WTC11 (cell line): Measurements from ENCODE around the gene ZNF341.

Experiments
- CBFB ChIP-seq: sonication (generic); formaldehyde crosslinking; IDR thresholded peaks from 2 replicates; pipeline ENCODE4 v1.8.1; 2022; ENCODE audit warnings: mild to moderate bottlenecking, low read depth, missing genetic modification reagents
- ETV6 ChIP-seq: sonication (generic); formaldehyde crosslinking; IDR thresholded peaks from 2 replicates; pipeline ENCODE4 v1.8.1; 2022; ENCODE audit warnings: mild to moderate bottlenecking, missing genetic modification reagents
- FOXK1 ChIP-seq: sonication (generic); formaldehyde crosslinking; IDR thresholded peaks from 2 replicates; pipeline ENCODE4 v1.8.0; 2022; ENCODE audit warnings: mild to moderate bottlenecking, moderate library complexity, missing genetic modification reagents
- IRF2 ChIP-seq: sonication (generic); formaldehyde crosslinking; IDR thresholded peaks from 2 replicates; pipeline ENCODE4 v1.8.0; 2022; ENCODE audit warnings: low read depth, missing genetic modification reagents, borderline replicate concordance
- MYBL2 ChIP-seq: sonication (generic); formaldehyde crosslinking; IDR thresholded peaks from 2 replicates; pipeline ENCODE4 v1.8.1; 2023; ENCODE audit warnings: mild to moderate bottlenecking, moderate library complexity, missing genetic modification reagents
- NFE2L1 ChIP-seq: sonication (generic); formaldehyde crosslinking; IDR thresholded peaks from 2 replicates; pipeline ENCODE4 v1.8.1; 2023; ENCODE audit warnings: missing genetic modification reagents
- TF ChIP-seq, protein P1 (sequence below): fragments of 200-600 bp; IDR thresholded peaks from 2 replicates; pipeline ENCODE4 v1.8.0; 2022; ENCODE audit warnings: antibody characterized with exemption
- TF ChIP-seq, protein P2 (sequence below): sonication (generic); formaldehyde crosslinking; IDR thresholded peaks from 2 replicates; pipeline ENCODE4 v1.8.1; 2023; ENCODE audit warnings: mild to moderate bottlenecking, missing genetic modification reagents, moderate library complexity
- TF ChIP-seq, protein P3 (sequence below): sonication (generic); formaldehyde crosslinking; conservative IDR thresholded peaks from 2 replicates; pipeline ENCODE4 v1.8.1; 2022; ENCODE audit warnings: mild to moderate bottlenecking, missing genetic modification reagents
- TF ChIP-seq, protein P4 (sequence below): sonication (generic); formaldehyde crosslinking; IDR thresholded peaks from 2 replicates; pipeline ENCODE4 v1.8.1; 2022; ENCODE audit warnings: low read depth, missing genetic modification reagents, borderline replicate concordance
- TF ChIP-seq, protein P5 (sequence below): sonication (generic); formaldehyde crosslinking; IDR thresholded peaks from 2 replicates; pipeline ENCODE4 v1.8.1; 2023; ENCODE audit warnings: mild to moderate bottlenecking, missing genetic modification reagents, moderate library complexity
- TF ChIP-seq, protein P6 (sequence below): sonication (generic); formaldehyde crosslinking; IDR thresholded peaks from 2 replicates; pipeline ENCODE4 v1.8.1; 2022; ENCODE audit warnings: low read depth, mild to moderate bottlenecking, moderate library complexity, missing genetic modification reagents, borderline replicate concordance
- TF ChIP-seq, protein P7 (sequence below): sonication (generic); formaldehyde crosslinking; IDR thresholded peaks from 2 replicates; pipeline ENCODE4 v1.8.1; 2022; ENCODE audit warnings: mild to moderate bottlenecking, missing genetic modification reagents, moderate library complexity, borderline replicate concordance
- TF ChIP-seq, protein P8 (sequence below): fragments of 250-450 bp; sonication (Bioruptor Pico); IDR thresholded peaks from 2 replicates; pipeline ENCODE4 v1.9.0; 2021; ENCODE audit warnings: mild to moderate bottlenecking

DNA sequence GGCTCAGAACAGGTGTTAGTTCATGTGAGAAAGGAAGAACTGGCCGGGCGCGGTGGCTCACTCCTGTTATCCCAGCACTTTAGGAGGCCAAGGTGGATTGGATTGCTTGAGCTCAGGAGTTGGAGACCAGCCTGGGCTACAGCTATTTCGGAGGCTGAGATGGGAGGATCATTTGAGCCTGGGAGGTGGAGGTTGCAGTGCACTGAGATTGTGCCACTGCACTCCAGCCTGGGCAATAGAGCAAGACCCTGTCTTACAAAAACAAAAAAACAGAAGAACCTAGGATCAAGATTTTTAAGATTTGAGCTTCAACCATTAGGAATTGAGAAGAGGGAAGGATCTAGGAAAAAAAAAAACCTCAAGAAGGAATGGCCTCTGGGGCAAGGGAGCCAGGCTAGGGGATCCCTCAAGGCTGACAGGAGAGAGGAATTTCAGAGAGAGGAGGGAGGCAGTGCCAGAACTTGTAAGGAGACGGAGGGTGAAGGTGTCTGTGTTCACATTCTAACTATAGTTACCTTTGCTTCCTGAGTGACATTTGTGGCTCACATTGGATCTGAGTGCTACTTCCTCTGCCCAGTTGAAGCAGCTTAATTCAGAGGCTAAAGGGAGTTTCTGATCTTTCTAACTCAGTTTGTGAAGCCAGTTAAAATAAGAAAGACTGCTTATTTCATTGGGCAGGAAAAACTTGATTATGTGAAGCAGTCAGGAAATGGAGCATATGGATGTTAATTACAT lies 105.5 kb downstream of the ZNF341 start:
- TF ChIP-seq, protein P1, sequence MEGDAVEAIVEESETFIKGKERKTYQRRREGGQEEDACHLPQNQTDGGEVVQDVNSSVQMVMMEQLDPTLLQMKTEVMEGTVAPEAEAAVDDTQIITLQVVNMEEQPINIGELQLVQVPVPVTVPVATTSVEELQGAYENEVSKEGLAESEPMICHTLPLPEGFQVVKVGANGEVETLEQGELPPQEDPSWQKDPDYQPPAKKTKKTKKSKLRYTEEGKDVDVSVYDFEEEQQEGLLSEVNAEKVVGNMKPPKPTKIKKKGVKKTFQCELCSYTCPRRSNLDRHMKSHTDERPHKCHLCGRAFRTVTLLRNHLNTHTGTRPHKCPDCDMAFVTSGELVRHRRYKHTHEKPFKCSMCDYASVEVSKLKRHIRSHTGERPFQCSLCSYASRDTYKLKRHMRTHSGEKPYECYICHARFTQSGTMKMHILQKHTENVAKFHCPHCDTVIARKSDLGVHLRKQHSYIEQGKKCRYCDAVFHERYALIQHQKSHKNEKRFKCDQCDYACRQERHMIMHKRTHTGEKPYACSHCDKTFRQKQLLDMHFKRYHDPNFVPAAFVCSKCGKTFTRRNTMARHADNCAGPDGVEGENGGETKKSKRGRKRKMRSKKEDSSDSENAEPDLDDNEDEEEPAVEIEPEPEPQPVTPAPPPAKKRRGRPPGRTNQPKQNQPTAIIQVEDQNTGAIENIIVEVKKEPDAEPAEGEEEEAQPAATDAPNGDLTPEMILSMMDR = no peak
- TF ChIP-seq MYBL2 (CRISPR knock-in tag) (no peak), IRF2 (CRISPR knock-in tag) (no peak), CBFB (CRISPR knock-in tag) (no peak), ETV6 (CRISPR knock-in tag) (no peak), NFE2L1 (no peak), FOXK1 (CRISPR knock-in tag) (no peak)
- TF ChIP-seq, protein P2, sequence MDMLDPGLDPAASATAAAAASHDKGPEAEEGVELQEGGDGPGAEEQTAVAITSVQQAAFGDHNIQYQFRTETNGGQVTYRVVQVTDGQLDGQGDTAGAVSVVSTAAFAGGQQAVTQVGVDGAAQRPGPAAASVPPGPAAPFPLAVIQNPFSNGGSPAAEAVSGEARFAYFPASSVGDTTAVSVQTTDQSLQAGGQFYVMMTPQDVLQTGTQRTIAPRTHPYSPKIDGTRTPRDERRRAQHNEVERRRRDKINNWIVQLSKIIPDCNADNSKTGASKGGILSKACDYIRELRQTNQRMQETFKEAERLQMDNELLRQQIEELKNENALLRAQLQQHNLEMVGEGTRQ (CRISPR knock-in tag) = no peak
- TF ChIP-seq, protein P3, sequence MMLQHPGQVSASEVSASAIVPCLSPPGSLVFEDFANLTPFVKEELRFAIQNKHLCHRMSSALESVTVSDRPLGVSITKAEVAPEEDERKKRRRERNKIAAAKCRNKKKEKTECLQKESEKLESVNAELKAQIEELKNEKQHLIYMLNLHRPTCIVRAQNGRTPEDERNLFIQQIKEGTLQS (CRISPR knock-in tag) = no peak
- TF ChIP-seq, protein P4, sequence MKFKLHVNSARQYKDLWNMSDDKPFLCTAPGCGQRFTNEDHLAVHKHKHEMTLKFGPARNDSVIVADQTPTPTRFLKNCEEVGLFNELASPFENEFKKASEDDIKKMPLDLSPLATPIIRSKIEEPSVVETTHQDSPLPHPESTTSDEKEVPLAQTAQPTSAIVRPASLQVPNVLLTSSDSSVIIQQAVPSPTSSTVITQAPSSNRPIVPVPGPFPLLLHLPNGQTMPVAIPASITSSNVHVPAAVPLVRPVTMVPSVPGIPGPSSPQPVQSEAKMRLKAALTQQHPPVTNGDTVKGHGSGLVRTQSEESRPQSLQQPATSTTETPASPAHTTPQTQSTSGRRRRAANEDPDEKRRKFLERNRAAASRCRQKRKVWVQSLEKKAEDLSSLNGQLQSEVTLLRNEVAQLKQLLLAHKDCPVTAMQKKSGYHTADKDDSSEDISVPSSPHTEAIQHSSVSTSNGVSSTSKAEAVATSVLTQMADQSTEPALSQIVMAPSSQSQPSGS (CRISPR knock-in tag) = no peak
- TF ChIP-seq, protein P5, sequence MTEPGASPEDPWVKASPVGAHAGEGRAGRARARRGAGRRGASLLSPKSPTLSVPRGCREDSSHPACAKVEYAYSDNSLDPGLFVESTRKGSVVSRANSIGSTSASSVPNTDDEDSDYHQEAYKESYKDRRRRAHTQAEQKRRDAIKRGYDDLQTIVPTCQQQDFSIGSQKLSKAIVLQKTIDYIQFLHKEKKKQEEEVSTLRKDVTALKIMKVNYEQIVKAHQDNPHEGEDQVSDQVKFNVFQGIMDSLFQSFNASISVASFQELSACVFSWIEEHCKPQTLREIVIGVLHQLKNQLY (CRISPR knock-in tag) = no peak
- TF ChIP-seq, protein P6, sequence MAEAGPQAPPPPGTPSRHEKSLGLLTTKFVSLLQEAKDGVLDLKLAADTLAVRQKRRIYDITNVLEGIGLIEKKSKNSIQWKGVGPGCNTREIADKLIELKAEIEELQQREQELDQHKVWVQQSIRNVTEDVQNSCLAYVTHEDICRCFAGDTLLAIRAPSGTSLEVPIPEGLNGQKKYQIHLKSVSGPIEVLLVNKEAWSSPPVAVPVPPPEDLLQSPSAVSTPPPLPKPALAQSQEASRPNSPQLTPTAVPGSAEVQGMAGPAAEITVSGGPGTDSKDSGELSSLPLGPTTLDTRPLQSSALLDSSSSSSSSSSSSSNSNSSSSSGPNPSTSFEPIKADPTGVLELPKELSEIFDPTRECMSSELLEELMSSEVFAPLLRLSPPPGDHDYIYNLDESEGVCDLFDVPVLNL (CRISPR knock-in tag) = no peak
- TF ChIP-seq, protein P7, sequence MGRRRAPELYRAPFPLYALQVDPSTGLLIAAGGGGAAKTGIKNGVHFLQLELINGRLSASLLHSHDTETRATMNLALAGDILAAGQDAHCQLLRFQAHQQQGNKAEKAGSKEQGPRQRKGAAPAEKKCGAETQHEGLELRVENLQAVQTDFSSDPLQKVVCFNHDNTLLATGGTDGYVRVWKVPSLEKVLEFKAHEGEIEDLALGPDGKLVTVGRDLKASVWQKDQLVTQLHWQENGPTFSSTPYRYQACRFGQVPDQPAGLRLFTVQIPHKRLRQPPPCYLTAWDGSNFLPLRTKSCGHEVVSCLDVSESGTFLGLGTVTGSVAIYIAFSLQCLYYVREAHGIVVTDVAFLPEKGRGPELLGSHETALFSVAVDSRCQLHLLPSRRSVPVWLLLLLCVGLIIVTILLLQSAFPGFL (CRISPR knock-in tag) = no peak
- TF ChIP-seq, protein P8, sequence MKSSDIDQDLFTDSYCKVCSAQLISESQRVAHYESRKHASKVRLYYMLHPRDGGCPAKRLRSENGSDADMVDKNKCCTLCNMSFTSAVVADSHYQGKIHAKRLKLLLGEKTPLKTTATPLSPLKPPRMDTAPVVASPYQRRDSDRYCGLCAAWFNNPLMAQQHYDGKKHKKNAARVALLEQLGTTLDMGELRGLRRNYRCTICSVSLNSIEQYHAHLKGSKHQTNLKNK (CRISPR knock-in tag) = no peak
